ENCODE measurements around the gene HID1. TPM values are rescaled to one million over a fixed set of nuclear protein-coding genes. Genes with fewer than 3 reads are reported as not detected.
"Not testable (repeated sequence)": the region's sequence is repeated elsewhere in the genome, so short reads cannot be mapped to it uniquely, and the experiment has no call there.

The HID1 gene
- total and polyA plus RNA-seq, 2 experiments from 2014 or later: 8.7 to 10.9 TPM

GRCh38 chr17:74970395-74970794, 2.2 kb downstream of the HID1 start (continued):
- no peak for TF ChIP-seq REST (IDR thresholded peaks at IDR 0.05; ENCODE audit: unreplicated experiment)
- TF ChIP-seq JUNB (IDR thresholded peaks at IDR 0.05; ENCODE audit: unreplicated experiment): no peak
- TF ChIP-seq STAT1 (IDR thresholded peaks at IDR 0.05; ENCODE audit: unreplicated experiment): no peak
- no peak for TF ChIP-seq ZNF331 (CRISPR knock-in tag; IDR thresholded peaks at IDR 0.05; ENCODE audit: low read depth)
- TF ChIP-seq EZH2phosphoT487 (IDR thresholded peaks at IDR 0.05; ENCODE audit: unreplicated experiment): no peak

- H3K36me3 Mint-ChIP-seq (ENCODE audit: low read depth); H3K79me2 ChIP-seq (replicated peaks; ENCODE audit: insufficient read depth); DNase-seq (ENCODE audit: low spot score); H3K4me1 ChIP-seq (ENCODE audit: insufficient read depth); H3K9me2 ChIP-seq (ENCODE audit: insufficient read depth); H3F3A ChIP-seq (replicated peaks; ENCODE audit: low read depth); H4K20me1 ChIP-seq (replicated peaks; ENCODE audit: insufficient read depth); H3K4me3 Mint-ChIP-seq; ATAC-seq; H2AFZ ChIP-seq; H3K4me2 ChIP-seq; H3K27ac ChIP-seq (ENCODE audit: low read depth); H3K27ac Mint-ChIP-seq; H3K9me3 Mint-ChIP-seq; H3K4me3 ChIP-seq; H3K36me3 ChIP-seq (ENCODE audit: insufficient read depth): not testable (repeated sequence)
- peaks cover 36% of the 10 kb centered on the region for H3K27me3 ChIP-seq (ENCODE audit: insufficient read depth)
- H3K27me3 Mint-ChIP-seq (ENCODE audit: insufficient read depth, low read depth, poor library complexity): peaks cover 44% of the 10 kb centered on the region
- H3K4me1 Mint-ChIP-seq: peaks cover 11% of the 10 kb centered on the region
These were observed 3.1 kb downstream of the HID1 start for GRCh38 chr17:74969501-74969900.

- Histone ChIP-seq H2AFZ (no peak overlapping the region), H3K4me3 (no peak overlapping the region), H3K4me2 (no peak overlapping the region), H3K27ac (ENCODE audit: low read depth) (no peak overlapping the region), H3F3A (replicated peaks; ENCODE audit: low read depth) (no peaks in the 10 kb centered on the region), H3K79me2 (replicated peaks; ENCODE audit: insufficient read depth) (no peaks in the 10 kb centered on the region), H4K20me1 (replicated peaks; ENCODE audit: insufficient read depth) (no peaks in the 10 kb centered on the region), H3K27me3 (ENCODE audit: insufficient read depth) (peaks cover 24% of the 10 kb centered on the region), H3K4me1 (ENCODE audit: insufficient read depth) (peaks cover 8% of the 10 kb centered on the region; the same call in 1 of the 2 replicates), H3K9me2 (ENCODE audit: insufficient read depth) (no peaks in the 10 kb centered on the region), H3K36me3 (ENCODE audit: insufficient read depth) (no peaks in the 10 kb centered on the region)
- peak; percentile 10 for ATAC-seq
- H3K27me3 Mint-ChIP-seq (ENCODE audit: insufficient read depth, low read depth, poor library complexity): peaks cover 32% of the 10 kb centered on the region
- peaks cover 11% of the 10 kb centered on the region for H3K4me1 Mint-ChIP-seq
- H3K27ac Mint-ChIP-seq: no peak overlapping the region
- no peaks in the 10 kb centered on the region; the same call in 2 of the 3 replicates for H3K9me3 Mint-ChIP-seq
- H3K4me3 Mint-ChIP-seq: no peak overlapping the region; the same call in 2 of the 3 replicates
- DNase-seq (ENCODE audit: low spot score): no peak
- no peaks in the 10 kb centered on the region; the same call in 2 of the 3 replicates for H3K36me3 Mint-ChIP-seq (ENCODE audit: low read depth)
- TF ChIP-seq NANOG (IDR thresholded peaks at IDR 0.05; ENCODE audit: borderline replicate concordance) (no peak), ZNF114 (CRISPR knock-in tag; IDR thresholded peaks at IDR 0.05) (no peak), STAT1 (IDR thresholded peaks at IDR 0.05; ENCODE audit: unreplicated experiment) (no peak), CTCF (conservative IDR thresholded peaks at IDR 0.05; ENCODE audit: low read depth in 2 of 2) (no peak), EZH2 (IDR thresholded peaks at IDR 0.05; ENCODE audit: low read depth, unreplicated experiment) (no peak), EZH2phosphoT487 (IDR thresholded peaks at IDR 0.05; ENCODE audit: unreplicated experiment) (no peak), REST (IDR thresholded peaks at IDR 0.05; ENCODE audit: unreplicated experiment) (no peak), ETS1 (IDR thresholded peaks at IDR 0.05) (no peak), ZNF331 (CRISPR knock-in tag; IDR thresholded peaks at IDR 0.05; ENCODE audit: low read depth) (no peak), JUNB (IDR thresholded peaks at IDR 0.05; ENCODE audit: unreplicated experiment) (no peak), POLR2AphosphoS5 (IDR thresholded peaks at IDR 0.05; ENCODE audit: low read depth) (no peak), CREB1 (CRISPR knock-in tag; IDR thresholded peaks at IDR 0.05; ENCODE audit: low read depth) (no peak)
These were observed 4.2 kb downstream of the HID1 start for GRCh38 chr17:74968361-74968780.

Data from GM23338 (cell line).